ENCODE results near the gene MAGEH1. TPM values are rescaled to one million over a fixed set of nuclear protein-coding genes. Genes with fewer than 3 reads are reported as not detected.
A peak's percentile ranks its signal among the peaks of the same experiment; 100 is the strongest.
"Not testable (repeated sequence)": the region's sequence is repeated elsewhere in the genome, so short reads cannot be mapped to it uniquely, and the experiment has no call there.

MAGEH1 gene
- total RNA-seq, result 119 TPM

GRCh38 chrX:55451990-55452832 lies at the start of gene MAGEH1:
MAGEH1 (plus strand) TSS chrX:55452127; CDS start chrX:55452375, 248 bp downstream.
- FAIRE-seq, result no peak

GRCh38 chrX:55427079-55427478 lies 24.8 kb upstream of the MAGEH1 start:
- FAIRE-seq; DNase-seq (ENCODE audit: low spot score in 2 of 2): not testable (repeated sequence)

More at GRCh38 chrX:55451990-55452832, at the start of gene MAGEH1:
- DNase-seq (ENCODE audit: low spot score in 2 of 2), result peak; percentile 24 to 53

- DNase-seq (ENCODE audit: low spot score in 2 of 2); FAIRE-seq: not testable (repeated sequence)
These were observed 8.5 kb upstream of the MAGEH1 start for GRCh38 chrX:55443468-55443867.

GRCh38 chrX:55450259-55450658 lies 1.7 kb upstream of the MAGEH1 start:
- no peak for FAIRE-seq
- peak; percentile 1 to 2 for DNase-seq (ENCODE audit: low spot score in 2 of 2)

GRCh38 chrX:55451141-55451540 lies 786 bp upstream of the MAGEH1 start:
- no peak for FAIRE-seq
- DNase-seq (ENCODE audit: low spot score in 2 of 2), result no peak

- FAIRE-seq, result no peak
- DNase-seq (ENCODE audit: low spot score in 2 of 2), result peak in 1 of 2 donors; percentile 0
These were observed 319 bp upstream of the MAGEH1 start for GRCh38 chrX:55451626-55451989.

GRCh38 chrX:55452833-55453124 lies 852 bp downstream of the MAGEH1 start:
- no peak for DNase-seq (ENCODE audit: low spot score in 2 of 2)

GRCh38 chrX:55455708-55456107 lies 3.8 kb downstream of the MAGEH1 start:
- FAIRE-seq; DNase-seq (ENCODE audit: low spot score in 2 of 2): not testable (repeated sequence)

More at GRCh38 chrX:55452833-55453124, 852 bp downstream of the MAGEH1 start:
- no peak for FAIRE-seq

- not testable (repeated sequence) for FAIRE-seq; DNase-seq (ENCODE audit: low spot score in 2 of 2)
These were observed 7.5 kb downstream of the MAGEH1 start for GRCh38 chrX:55459426-55459825.

- not testable (repeated sequence) for FAIRE-seq; DNase-seq (ENCODE audit: low spot score in 2 of 2)
These were observed 8.0 kb downstream of the MAGEH1 start for GRCh38 chrX:55459926-55460325.

GRCh38 chrX:55464050-55464449 lies 12.1 kb downstream of the MAGEH1 start:
- not testable (repeated sequence) for FAIRE-seq; DNase-seq (ENCODE audit: low spot score in 2 of 2)

- FAIRE-seq; DNase-seq (ENCODE audit: low spot score in 2 of 2): not testable (repeated sequence)
These were observed 13.2 kb downstream of the MAGEH1 start for GRCh38 chrX:55465108-55465507.

GRCh38 chrX:55465791-55466190 lies 13.9 kb downstream of the MAGEH1 start:
- DNase-seq (ENCODE audit: low spot score in 2 of 2); FAIRE-seq: not testable (repeated sequence)

GRCh38 chrX:55479956-55480355 lies 28.0 kb downstream of the MAGEH1 start:
- DNase-seq (ENCODE audit: low spot score in 2 of 2); FAIRE-seq: not testable (repeated sequence)

GRCh38 chrX:55480390-55481062 lies 28.6 kb downstream of the MAGEH1 start:
- FAIRE-seq (no peak), DNase-seq (ENCODE audit: low spot score in 2 of 2) (no peak)

- FAIRE-seq, result no peak
- no peak for DNase-seq (ENCODE audit: low spot score in 2 of 2)
These were observed 33.0 kb downstream of the MAGEH1 start for GRCh38 chrX:55484948-55485347.

GRCh38 chrX:55486736-55487135 lies 34.8 kb downstream of the MAGEH1 start:
- peak; percentile 23 for FAIRE-seq
- DNase-seq (ENCODE audit: low spot score in 2 of 2), result no peak

- DNase-seq (ENCODE audit: low spot score in 2 of 2), result no peak
- no peak for FAIRE-seq
These were observed 35.2 kb downstream of the MAGEH1 start for GRCh38 chrX:55487143-55487542.

GRCh38 chrX:55488006-55488592 lies 36.2 kb downstream of the MAGEH1 start:
- DNase-seq (ENCODE audit: low spot score in 2 of 2) (peak in 1 of 2 donors; percentile 51), FAIRE-seq (no peak)

GRCh38 chrX:55488593-55489313 lies 36.8 kb downstream of the MAGEH1 start:
- DNase-seq (ENCODE audit: low spot score in 2 of 2), result peak in 1 of 2 donors; percentile 44
- no peak for FAIRE-seq

Measured in frontal cortex (tissue), 4 donors.